Keratinocyte (primary cell): Measurements from ENCODE around the gene CEP85L. TPM values are rescaled to one million over a fixed set of nuclear protein-coding genes. Genes with fewer than 3 reads are reported as not detected.

Source experiments
- DNase-seq: peaks from one replicate; pipeline ENCODE4 v3.0.0-alpha.2; 2011; ENCODE audit warnings: low read depth, missing footprints, low spot score
- FAIRE-seq: peaks from 2 replicates; lab custom pipeline; 2011; peaks lifted over from hg19 to GRCh38; lab: Jason Lieb, UNC
- H2AFZ ChIP-seq: 2 replicates; pipeline ENCODE4 v1.6.0; 2012; ENCODE audit warnings: low read length, control low read depth, inconsistent platforms; ENCODE audit not compliant: control insufficient read depth
- H3K27ac ChIP-seq: 2 replicates; pipeline ENCODE4 v1.5.1; 2011; ENCODE audit warnings: low read length; ENCODE audit not compliant: control insufficient read depth, insufficient read depth
- H3K27me3 ChIP-seq: 3 replicates; pipeline ENCODE4 v1.6.0; 2011; ENCODE audit warnings: low read length; ENCODE audit not compliant: control insufficient read depth, insufficient read depth; ENCODE audit errors: extremely low read depth
- H3K36me3 ChIP-seq, 2 experiments: 2 replicates in 1 of 2; 3 replicates in 1 of 2; pipeline ENCODE4 v1.5.1; 2011; ENCODE audit warnings: low read length in 2 of 2, mild to moderate bottlenecking in 1 of 2; ENCODE audit not compliant: control insufficient read depth in 2 of 2, insufficient read depth in 2 of 2; ENCODE audit errors: extremely low read depth in 1 of 2
- H3K4me1 ChIP-seq: 3 replicates; pipeline ENCODE4 v1.5.1; 2011; ENCODE audit warnings: low read length; ENCODE audit not compliant: control insufficient read depth, insufficient read depth; ENCODE audit errors: extremely low read depth
- H3K4me2 ChIP-seq: 3 replicates; pipeline ENCODE4 v1.6.0; 2011; ENCODE audit warnings: low read depth, low read length; ENCODE audit not compliant: control insufficient read depth, insufficient read depth; ENCODE audit errors: extremely low read depth
- H3K4me3 ChIP-seq, 3 experiments: fragments of 200-600 bp in 1 of 3; sonication (generic) in 1 of 3; 2 replicates in 2 of 3; 3 replicates in 1 of 3; pipeline ENCODE4 v1.5.1; 2011 to 2016; ENCODE audit warnings: low read length in 3 of 3, mild to moderate bottlenecking in 3 of 3, control low read depth in 2 of 3, inconsistent platforms in 1 of 3, low read depth in 1 of 3, mixed read lengths in 1 of 3, mixed run types in 1 of 3, moderate library complexity in 1 of 3; ENCODE audit not compliant: control insufficient read depth in 2 of 3, insufficient read depth in 2 of 3; ENCODE audit errors: extremely low read depth in 1 of 3
- H3K79me2 ChIP-seq: 2 replicates; pipeline ENCODE4 v1.6.0; 2012; ENCODE audit warnings: low read length; ENCODE audit not compliant: control insufficient read depth, insufficient read depth
- H3K9ac ChIP-seq: 3 replicates; pipeline ENCODE4 v1.6.0; 2011; ENCODE audit warnings: low read length; ENCODE audit not compliant: control insufficient read depth, insufficient read depth; ENCODE audit errors: extremely low read depth
- H3K9me1 ChIP-seq: 3 replicates; pipeline ENCODE4 v1.6.0; 2011; ENCODE audit warnings: low read length; ENCODE audit not compliant: control insufficient read depth, insufficient read depth; ENCODE audit errors: extremely low read depth
- H3K9me3 ChIP-seq: 2 replicates; pipeline ENCODE4 v1.5.1; 2012; ENCODE audit warnings: low read depth, low read length; ENCODE audit not compliant: control insufficient read depth
- H4K20me1 ChIP-seq: 3 replicates; pipeline ENCODE4 v1.6.0; 2011; ENCODE audit warnings: low read length; ENCODE audit not compliant: control insufficient read depth, insufficient read depth; ENCODE audit errors: extremely low read depth
- CTCF ChIP-seq, 3 experiments: IDR thresholded peaks in 1 of 3; conservative IDR thresholded peaks in 1 of 3; optimal IDR thresholded peaks in 1 of 3; 2 replicates in 2 of 3; 3 replicates in 1 of 3; pipeline versions ENCODE3 to v1.5.1; 2011; ENCODE audit warnings: low read length in 3 of 3, mild to moderate bottlenecking in 3 of 3, moderate library complexity in 2 of 3, control low read depth in 1 of 3, inconsistent platforms in 1 of 3; ENCODE audit not compliant: insufficient read depth in 2 of 3; ENCODE audit errors: extremely low read depth in 1 of 3
- EZH2 ChIP-seq: IDR thresholded peaks from one replicate; pipeline ENCODE4 v1.6.1; 2012; ENCODE audit warnings: inconsistent platforms, mild to moderate bottlenecking, low read length, moderate library complexity
- dilution Hi-C: fragments of 300-500 bp; cut with MboI; formaldehyde crosslinking; loops from one replicate; pipeline ENCODE4 v1.7.0; 2020; ENCODE audit warnings: low sequenced_read_pairs; ENCODE audit not compliant: extremely low pct_ligation_motif_present
- polyA plus RNA-seq, 5 experiments: library from polyadenylated mRNA; depleted of rRNA in 3 of 5; stranded (reverse) in 3 of 5; stranded (forward) in 1 of 5; unstranded in 1 of 5; fragments of >200 nt; gene quantifications; 1 replicate in 1 of 5; 2 replicates in 3 of 5; 3 replicates in 1 of 5; pipeline versions ENCODE4 v1.2.1 to v1.2.3, GENCODE V29; 2011 to 2012; ENCODE audit warnings: missing spikeins in 2 of 5, low read depth in 1 of 5, low replicate concordance in 1 of 5

CEP85L gene
- polyA plus RNA-seq, 1 donor (not counting 4 experiments of a cell fraction or from before 2014, with no cell fraction given), result 3.5 TPM

GRCh38 chr6:118544105-118544504, 107.3 kb downstream of the CEP85L start:
- dilution Hi-C loops, result no loop called here
- Histone ChIP-seq H3K9me3 (no peaks in the 10 kb centered on the region), H3K27me3 (no peaks in the 10 kb centered on the region), H3K79me2 (no peaks in the 10 kb centered on the region), H3K4me3 (no peak overlapping the region), H2AFZ (no peak overlapping the region), H3K36me3 (no peaks in the 10 kb centered on the region), H3K4me1 (peaks cover 2% of the 10 kb centered on the region), H3K9me1 (no peaks in the 10 kb centered on the region), H3K27ac (no peak overlapping the region), H3K4me2 (no peak overlapping the region), H4K20me1 (no peaks in the 10 kb centered on the region), H3K9ac (no peak overlapping the region)
- DNase-seq (no peak), FAIRE-seq (no peak)
- no peak for TF ChIP-seq CTCF (optimal IDR thresholded peaks at IDR 0.05 in 1 of 3, IDR thresholded peaks at IDR 0.05 in 1 of 3, conservative IDR thresholded peaks at IDR 0.05 in 1 of 3; ENCODE audit: extremely low read depth in 1 of 3, insufficient read depth in 2 of 3, low read length in 3 of 3)
- no peak for TF ChIP-seq EZH2

- FAIRE-seq (no peak), DNase-seq (no peak)
- no peak overlapping the region for H3K4me2 ChIP-seq
- H3K9me1 ChIP-seq, result no peaks in the 10 kb centered on the region
- H3K79me2 ChIP-seq, result no peaks in the 10 kb centered on the region
- no peak overlapping the region for H2AFZ ChIP-seq
- dilution Hi-C loops, result no loop called here
- no peaks in the 10 kb centered on the region for H3K36me3 ChIP-seq
- no peak overlapping the region for H3K9ac ChIP-seq
- H3K4me3 ChIP-seq, result no peak overlapping the region
- no peaks in the 10 kb centered on the region for H3K9me3 ChIP-seq
- no peaks in the 10 kb centered on the region for H4K20me1 ChIP-seq
- H3K27me3 ChIP-seq, result no peaks in the 10 kb centered on the region
- H3K4me1 ChIP-seq, result peaks cover 2% of the 10 kb centered on the region
- no peak overlapping the region for H3K27ac ChIP-seq
- TF ChIP-seq EZH2 (no peak), CTCF (optimal IDR thresholded peaks at IDR 0.05 in 1 of 3, IDR thresholded peaks at IDR 0.05 in 1 of 3, conservative IDR thresholded peaks at IDR 0.05 in 1 of 3; ENCODE audit: extremely low read depth in 1 of 3, insufficient read depth in 2 of 3, low read length in 3 of 3) (no peak)
Observed at GRCh38 chr6:118542184-118542952, 109.0 kb downstream of the CEP85L start.
